Stimulated activated naive CD4-positive, alpha-beta T cell treated with Interleukin-2 at 50 U/mL for 16 hours (primary cell): ENCODE measurements around the gene NPIPA3.
"Not testable (repeated sequence)": the region's sequence is repeated elsewhere in the genome, so short reads cannot be mapped to it uniquely, and the experiment has no call there.

Experiments
- DNase-seq: peaks from one replicate; lab custom pipeline; 2025; lab: John Stamatoyannopoulos, UW

The NPIPA3 gene

GRCh38 chr16:14703156-14704011, at the start of gene NPIPA3:
Gene NPIPA3, plus strand, starts transcription at chr16:14703411. Its CDS starts 5,533 bp downstream, at chr16:14708944.
- DNase-seq = not testable (repeated sequence)

- no peak for DNase-seq
These were observed 45.1 kb upstream of the NPIPA3 start for GRCh38 chr16:14658063-14658462.

DNA sequence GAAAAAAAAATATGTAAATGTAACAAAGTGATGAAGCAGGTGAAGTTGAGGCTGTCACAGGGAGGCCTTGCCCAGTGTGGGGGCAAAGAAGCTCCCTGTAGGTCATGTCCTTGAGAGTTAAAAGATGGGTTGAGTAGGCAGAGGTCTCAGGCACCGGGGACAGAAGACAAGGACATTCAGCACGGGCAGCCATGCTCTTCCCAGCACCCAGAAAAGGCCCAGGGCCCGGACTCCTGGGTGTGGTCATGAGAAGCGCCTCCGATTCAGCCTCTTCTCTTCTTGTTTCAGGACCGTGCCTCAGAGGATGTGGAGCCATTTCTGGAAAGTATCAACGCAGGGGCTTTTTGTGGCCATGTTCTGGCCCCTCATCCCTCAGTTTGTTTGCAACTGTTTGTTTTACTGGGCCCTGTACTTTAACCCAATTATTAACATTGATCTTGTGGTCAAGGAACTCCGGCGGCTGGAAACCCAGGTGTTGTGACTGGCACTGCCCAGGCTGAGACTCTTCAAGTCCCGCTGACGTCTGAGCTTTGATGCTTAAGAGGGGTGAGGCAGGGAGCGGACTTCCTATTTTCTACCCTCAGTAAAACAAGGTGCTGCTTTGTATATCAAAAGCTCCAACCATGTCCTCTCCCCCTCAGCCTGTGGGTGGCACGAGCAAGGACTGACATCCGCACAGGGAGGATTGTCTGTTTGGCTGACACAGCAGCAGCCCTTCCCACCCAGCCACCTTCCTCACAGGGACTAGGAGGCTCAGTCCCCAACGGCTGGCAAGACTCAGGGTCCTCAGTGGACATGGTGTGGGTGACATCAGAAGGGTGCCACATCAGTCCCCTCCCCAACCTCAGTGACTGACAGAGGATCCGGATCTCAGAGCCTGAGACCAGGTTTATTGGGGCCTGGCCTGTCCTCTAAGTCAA, 35.6 kb upstream of the NPIPA3 start:
- DNase-seq = no peak

- no peak for DNase-seq
These were observed 34.5 kb upstream of the NPIPA3 start for GRCh38 chr16:14668556-14669223.

- DNase-seq = no peak
These were observed 33.4 kb upstream of the NPIPA3 start for GRCh38 chr16:14669776-14670175.

- no peak for DNase-seq
These were observed 30.7 kb upstream of the NPIPA3 start for GRCh38 chr16:14672403-14672971.

- DNase-seq = no peak
These were observed 26.6 kb upstream of the NPIPA3 start for GRCh38 chr16:14676633-14677032.

- DNase-seq = no peak
These were observed 25.6 kb upstream of the NPIPA3 start for GRCh38 chr16:14677627-14678026.

DNA sequence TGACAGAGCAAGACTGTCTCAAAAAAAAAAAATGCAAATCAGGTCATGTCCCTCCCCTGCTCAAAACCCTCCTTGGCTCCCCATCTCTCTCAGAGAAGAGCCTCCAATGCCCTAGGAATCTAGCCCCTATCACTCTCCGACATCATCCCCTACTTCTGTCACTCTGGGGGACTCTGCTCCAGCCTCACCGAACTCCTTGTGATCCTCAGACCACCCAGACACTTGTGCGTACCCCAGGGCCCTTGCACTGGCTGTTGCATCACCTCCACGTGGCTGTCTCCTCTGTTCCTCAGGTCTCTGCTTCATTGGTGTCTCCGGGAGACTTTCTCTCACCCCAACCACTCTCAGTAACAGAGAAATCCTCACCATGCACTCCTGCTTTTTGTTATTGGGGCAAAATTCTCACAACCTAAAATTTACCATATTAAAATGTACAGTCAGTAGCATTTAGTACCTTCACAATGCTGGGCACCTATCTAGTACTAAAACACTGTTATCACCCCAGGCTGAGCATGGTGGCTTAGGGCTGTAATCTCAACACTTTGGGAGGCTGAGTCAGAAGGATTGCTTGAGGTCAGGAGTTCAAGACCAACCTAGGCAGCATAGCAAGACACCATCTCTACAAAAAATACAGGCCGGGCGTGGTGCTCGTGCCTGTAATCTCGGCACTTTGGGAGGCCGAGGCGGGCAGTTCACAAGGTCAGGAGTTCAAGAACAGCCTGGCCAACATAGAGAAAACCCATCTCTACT, 24.3 kb upstream of the NPIPA3 start:
- DNase-seq = no peak

DNA sequence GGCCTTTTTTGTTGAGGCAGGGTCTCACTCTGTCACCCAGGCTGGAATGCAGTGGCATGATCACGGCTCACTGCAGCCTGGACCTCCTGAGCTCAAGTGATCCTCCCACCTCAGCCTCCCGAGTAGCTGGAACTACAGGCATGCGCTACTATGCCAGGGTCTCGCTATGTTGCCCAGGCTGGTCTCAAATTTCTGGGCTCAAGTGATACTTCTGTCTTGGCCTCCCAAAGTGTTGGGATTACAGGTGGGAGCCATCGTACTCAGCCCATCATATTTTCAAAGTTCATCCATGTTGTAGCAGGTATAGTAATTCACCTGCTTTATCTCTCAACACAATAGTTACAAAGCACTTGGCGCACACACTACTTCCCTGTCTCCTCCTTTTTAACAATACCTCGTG, 22.8 kb upstream of the NPIPA3 start:
- DNase-seq = not testable (repeated sequence)

DNA sequence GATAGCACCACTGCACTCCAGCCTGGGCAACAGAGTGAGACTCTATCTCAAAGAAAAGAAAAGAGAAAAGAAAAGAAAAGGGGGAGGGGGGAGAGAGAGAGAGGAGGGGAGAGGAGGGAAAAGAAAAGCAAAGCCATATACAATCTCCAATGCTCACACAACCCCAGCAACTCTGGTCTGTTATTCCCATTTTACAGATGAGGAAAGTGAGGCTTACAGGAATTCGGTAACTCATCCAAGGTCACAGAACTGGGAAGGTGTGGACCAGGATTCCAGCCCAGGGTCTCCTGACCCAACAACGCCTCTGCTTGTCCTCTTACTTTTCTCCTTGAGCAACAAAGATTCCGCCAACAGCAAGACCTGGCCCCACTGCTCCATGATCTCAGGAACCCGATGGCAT, 22.1 kb upstream of the NPIPA3 start:
- no peak for DNase-seq

DNA sequence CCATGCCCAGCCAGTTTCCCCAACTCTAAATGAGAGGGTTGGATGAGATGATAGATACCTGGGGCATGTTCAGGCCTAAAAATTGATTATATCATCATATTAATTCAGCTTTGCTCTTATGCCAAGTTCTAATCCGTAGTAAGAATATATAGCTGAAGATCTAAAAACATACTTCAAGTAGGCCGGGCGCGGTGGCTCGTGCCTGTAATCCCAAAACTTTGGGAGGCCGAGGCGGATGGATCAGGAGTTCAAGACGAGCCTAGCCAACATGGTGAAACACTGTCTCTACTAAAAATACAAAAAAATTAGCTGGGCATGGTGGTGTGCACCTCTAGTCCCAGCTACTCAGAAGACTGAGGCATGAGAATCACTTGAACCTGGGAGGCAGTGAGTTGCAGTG, 21.1 kb upstream of the NPIPA3 start:
- DNase-seq = no peak

DNA sequence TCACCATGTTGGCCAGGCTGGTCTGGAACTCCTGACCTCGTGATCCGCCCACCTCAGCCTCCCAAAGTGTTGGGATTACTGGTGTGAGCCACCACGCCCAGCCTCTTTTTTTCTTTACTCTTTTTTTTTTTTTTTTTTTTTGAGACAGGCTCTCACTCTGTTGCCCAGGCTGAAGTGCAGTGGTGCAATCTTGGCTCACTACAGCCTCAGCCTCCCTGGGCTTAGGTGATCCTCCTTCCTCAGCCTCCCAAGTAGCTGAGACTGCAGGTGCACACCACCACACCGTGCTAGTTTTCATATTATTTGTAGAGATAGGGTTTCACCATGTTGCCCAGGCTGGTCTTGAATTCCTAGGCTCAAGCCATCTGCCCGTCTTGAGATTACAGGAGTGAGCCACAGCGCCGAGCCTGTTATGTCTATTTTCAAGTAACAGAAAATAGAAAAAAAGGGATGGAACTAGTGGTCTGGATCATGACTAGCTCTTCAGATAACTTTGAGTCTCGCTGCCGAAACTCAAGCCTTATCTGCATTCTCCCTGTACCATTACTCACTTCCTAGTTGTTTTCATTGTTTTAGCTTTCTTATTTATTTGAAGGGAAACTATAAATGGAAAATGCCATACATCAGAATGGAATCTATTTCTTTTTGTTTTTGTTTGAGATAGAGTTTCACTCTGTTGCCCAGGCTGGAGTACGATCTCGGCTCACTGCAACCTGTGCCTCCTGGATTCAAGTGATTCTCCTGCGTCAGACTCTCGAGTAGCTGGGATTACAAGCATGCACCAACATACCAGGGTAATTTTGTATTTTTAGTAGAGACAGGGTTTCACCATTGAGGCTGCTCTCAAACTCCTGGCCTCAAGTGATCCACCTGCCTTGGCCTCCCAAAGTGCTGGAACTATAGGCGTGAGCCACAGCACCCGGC, 17.1 kb upstream of the NPIPA3 start:
- DNase-seq = not testable (repeated sequence)

GRCh38 chr16:14694129-14694528, 9.1 kb upstream of the NPIPA3 start, which contains the start of gene PLA2G10:
Gene PLA2G10, minus strand, starts transcription at chr16:14694308. Its CDS starts 79 bp downstream, at chr16:14694229.
- DNase-seq = not testable (repeated sequence)

- DNase-seq = not testable (repeated sequence)
These were observed 1.4 kb upstream of the NPIPA3 start for GRCh38 chr16:14701859-14702258.

DNA sequence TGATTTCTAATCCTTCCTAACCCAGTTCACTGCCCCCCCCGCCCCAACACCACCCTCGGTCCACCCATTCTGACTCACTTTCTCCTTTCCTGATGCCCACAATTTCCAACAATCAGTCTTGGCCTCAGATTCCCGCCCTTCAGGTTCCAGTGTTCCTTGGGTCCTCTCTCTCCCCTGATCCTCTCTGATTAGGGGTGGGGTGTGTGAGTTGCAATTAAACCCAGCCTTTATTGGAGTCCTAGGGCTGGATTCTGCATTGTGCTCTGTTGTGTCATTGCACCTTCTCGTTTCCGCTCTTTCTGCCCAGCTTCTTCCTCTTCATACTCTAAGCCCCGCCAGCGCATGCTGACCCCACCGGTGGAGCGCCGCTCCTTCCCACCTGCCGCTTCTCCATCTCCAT, 539 bp upstream of the NPIPA3 start:
- DNase-seq = not testable (repeated sequence)

DNA sequence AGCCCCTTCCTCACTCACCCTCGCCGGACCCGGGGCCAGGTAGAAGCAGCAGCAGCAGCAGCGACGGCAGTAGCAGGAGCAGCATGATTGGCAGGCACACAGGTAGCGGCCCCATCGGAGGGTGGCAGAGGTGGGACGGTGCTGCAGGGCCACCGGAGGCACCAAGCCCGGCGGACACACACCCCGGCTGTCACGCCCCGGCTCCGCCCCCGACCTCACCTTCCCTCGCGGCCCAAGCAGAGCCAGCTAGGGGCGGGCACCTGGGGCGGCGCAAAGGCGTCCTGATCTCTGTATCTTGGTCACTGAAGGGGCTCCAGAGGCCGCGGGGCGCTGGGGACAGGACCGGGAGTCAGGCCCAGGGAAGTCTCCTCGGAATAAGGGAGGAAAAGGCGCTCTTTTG, 30.0 kb downstream of the NPIPA3 start:
- DNase-seq = not testable (repeated sequence)

DNA sequence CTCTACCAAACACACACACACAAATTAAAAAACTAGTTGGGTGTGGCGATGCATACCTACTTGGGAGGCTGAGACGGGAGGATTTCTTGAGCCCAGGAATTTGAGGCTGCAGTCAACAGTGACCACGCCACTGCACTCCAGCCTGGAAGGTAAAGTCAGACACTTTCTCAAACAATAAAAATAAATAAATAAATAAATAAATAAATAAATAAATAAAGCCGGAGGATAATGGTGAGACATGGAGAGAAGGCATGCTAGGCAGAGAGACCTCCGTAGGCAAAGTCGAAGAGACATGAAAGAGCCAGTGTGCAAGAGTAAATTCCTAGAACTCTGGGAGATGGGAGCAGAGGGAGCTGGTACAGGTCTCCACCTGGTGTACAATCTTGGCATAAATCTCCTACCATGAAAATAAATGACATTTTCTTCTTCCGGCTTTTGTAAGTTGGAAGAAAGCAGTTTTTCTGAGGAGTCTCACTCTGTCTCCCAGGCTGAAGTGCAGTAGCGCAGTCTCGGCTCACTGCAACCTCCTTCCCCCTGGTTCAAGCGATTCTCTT, 37.7 kb downstream of the NPIPA3 start:
- DNase-seq = not testable (repeated sequence)

GRCh38 chr16:14741794-14742193, 38.6 kb downstream of the NPIPA3 start:
- not testable (repeated sequence) for DNase-seq
